A549 (cell line): Measurements from ENCODE around the gene NELFB. TPM values are rescaled to one million over a fixed set of nuclear protein-coding genes. Genes with fewer than 3 reads are reported as not detected.

Experiments
- ATAC-seq, 2 experiments: fragments of 200-7000 bp in 1 of 2; fragments of >200 bp in 1 of 2; cut with Nextera tagmentation in 1 of 2; cut with Tn5 transposase in 1 of 2; 3 replicates each; pipeline versions ENCODE4 v1.8.0 to v1.9.1; 2018 to 2020; ENCODE audit warnings: mild to moderate bottlenecking in 1 of 2, moderate library complexity in 1 of 2
- CTCF ChIA-PET: fragments of 300-600 bp; sonication (Branson Sonifier 250); formaldehyde crosslinking; extraction: SDS; loops from one replicate; lab custom pipeline; 2021; ENCODE audit warnings: antibody characterized with exemption, inconsistent platforms; lab: Yijun Ruan, JAX
- POLR2A ChIA-PET: fragments of 350-600 bp; formaldehyde crosslinking; extraction: SDS; loops from one replicate; lab custom pipeline; 2021; ENCODE audit warnings: antibody characterized with exemption, inconsistent platforms; lab: Yijun Ruan, JAX
- DNase-seq, 2 experiments: peaks; one replicate each; pipeline versions ENCODE4 v3.0.0 to v3.0.0-alpha.2; 2011 to 2016; ENCODE audit warnings: low read depth in 1 of 2, low spot score in 1 of 2
- FAIRE-seq: peaks from 2 replicates; lab custom pipeline; 2011; peaks lifted over from hg19 to GRCh38; lab: Jason Lieb, UNC
- H3K27ac ChIP-seq, 2 experiments: fragments of >200 bp; sonication (Bioruptor Twin); formaldehyde crosslinking; 3 replicates each; pipeline ENCODE4 v1.5.1; 2016 to 2017
- H3K4me1 ChIP-seq: fragments of >200 bp; sonication (Bioruptor Twin); formaldehyde crosslinking; 3 replicates; pipeline ENCODE4 v1.6.1; 2016
- H3K4me2 ChIP-seq: fragments of >200 bp; sonication (Bioruptor Twin); formaldehyde crosslinking; 3 replicates; pipeline ENCODE4 v1.6.1; 2016
- H3K4me3 ChIP-seq: fragments of >200 bp; sonication (Bioruptor Twin); formaldehyde crosslinking; 3 replicates; pipeline ENCODE4 v1.5.1; 2016
- H3K9me3 ChIP-seq: fragments of >200 bp; sonication (Bioruptor Twin); formaldehyde crosslinking; 3 replicates; pipeline ENCODE4 v1.6.1; 2016
- ATOH8 ChIP-seq: fragments of 250-450 bp; sonication (Bioruptor Pico); IDR thresholded peaks from 2 replicates; pipeline ENCODE4 v1.5.0; 2020; ENCODE audit warnings: low read depth, mild to moderate bottlenecking, moderate library complexity
- CBX2 ChIP-seq: fragments of 200-600 bp; sonication (generic); IDR thresholded peaks from 2 replicates; pipeline ENCODE4 v1.6.1; 2016; ENCODE audit warnings: low read depth, mild to moderate bottlenecking, borderline replicate concordance
- CBX8 ChIP-seq: fragments of 200-600 bp; sonication (generic); IDR thresholded peaks from 2 replicates; pipeline ENCODE4 v1.6.1; 2016
- CEBPB ChIP-seq, 2 experiments: fragments of >200 bp in 1 of 2; sonication (Bioruptor Twin) in 1 of 2; formaldehyde crosslinking in 1 of 2; IDR thresholded peaks; 2 replicates each; pipeline ENCODE4 v1.6.1; 2012 to 2016
- CHD2 ChIP-seq: fragments of 150-350 bp; IDR thresholded peaks from 2 replicates; pipeline ENCODE4 v1.6.1; 2014; ENCODE audit warnings: low read length; ENCODE audit not compliant: partially characterized antibody
- EHMT2 ChIP-seq: fragments of 200-600 bp; sonication (generic); IDR thresholded peaks from 2 replicates; pipeline ENCODE4 v1.6.1; 2016; ENCODE audit warnings: antibody characterized with exemption, low read depth, mild to moderate bottlenecking, moderate library complexity
- EP300 ChIP-seq, 2 experiments: fragments of >200 bp; sonication (Bioruptor Twin); formaldehyde crosslinking; IDR thresholded peaks; 2 replicates in 1 of 2; 3 replicates in 1 of 2; pipeline ENCODE4 v1.6.1; 2016 to 2017
- ESRRA ChIP-seq: fragments of 150-350 bp; IDR thresholded peaks from 2 replicates; pipeline ENCODE4 v1.6.1; 2014; ENCODE audit warnings: mild to moderate bottlenecking, low read length, borderline replicate concordance
- FOSL2 ChIP-seq, 2 experiments: fragments of 450-650 bp in 1 of 2; fragments of >200 bp in 1 of 2; sonication (Bioruptor Twin) in 1 of 2; formaldehyde crosslinking; IDR thresholded peaks; 2 replicates each; pipeline versions ENCODE4 v1.5.0 to v1.6.1; 2016 to 2020; ENCODE audit warnings: mild to moderate bottlenecking in 1 of 2, moderate library complexity in 1 of 2
- FOXS1 ChIP-seq: fragments of 250-450 bp; sonication (Bioruptor Pico); IDR thresholded peaks from 2 replicates; pipeline ENCODE4 v1.5.0; 2020; ENCODE audit warnings: mild to moderate bottlenecking, moderate library complexity
- GATA3 ChIP-seq: IDR thresholded peaks from 2 replicates; pipeline ENCODE4 v1.6.1; 2012; ENCODE audit warnings: borderline replicate concordance
- HDAC2 ChIP-seq: fragments of 200-600 bp; sonication (generic); IDR thresholded peaks from 2 replicates; pipeline ENCODE4 v1.6.1; 2016
- HEYL ChIP-seq: fragments of 250-450 bp; sonication (Bioruptor Pico); IDR thresholded peaks from 2 replicates; pipeline ENCODE4 v1.8.0; 2021; ENCODE audit warnings: mild to moderate bottlenecking, moderate library complexity
- HMGXB4 ChIP-seq: fragments of 250-450 bp; sonication (Bioruptor Pico); IDR thresholded peaks from 2 replicates; pipeline ENCODE4 v1.5.0; 2021; ENCODE audit warnings: mild to moderate bottlenecking, moderate library complexity, borderline replicate concordance
- HOXB5 ChIP-seq: fragments of 250-450 bp; sonication (Bioruptor Pico); IDR thresholded peaks from 2 replicates; pipeline ENCODE4 v1.5.0; 2020; ENCODE audit warnings: mild to moderate bottlenecking, moderate library complexity
- JUN ChIP-seq, 2 experiments: fragments of >200 bp; sonication (Bioruptor Twin); formaldehyde crosslinking; IDR thresholded peaks; 2 replicates in 1 of 2; 3 replicates in 1 of 2; pipeline ENCODE4 v1.6.1; 2016 to 2017
- JUNB ChIP-seq: fragments of >200 bp; sonication (Bioruptor Twin); formaldehyde crosslinking; IDR thresholded peaks from 2 replicates; pipeline ENCODE4 v1.6.1; 2016
- KDM1A ChIP-seq: fragments of 200-600 bp; sonication (generic); IDR thresholded peaks from 2 replicates; pipeline ENCODE4 v1.6.1; 2016; ENCODE audit warnings: low read depth, mild to moderate bottlenecking
- KDM5A ChIP-seq: fragments of 200-600 bp; sonication (generic); IDR thresholded peaks from 2 replicates; pipeline ENCODE4 v1.6.1; 2016; ENCODE audit warnings: antibody characterized with exemption, mild to moderate bottlenecking
- MAFK ChIP-seq: fragments of 450-650 bp; IDR thresholded peaks from 2 replicates; pipeline ENCODE4 v1.6.1; 2014; ENCODE audit not compliant: partially characterized antibody
- MAX ChIP-seq: IDR thresholded peaks from 2 replicates; pipeline ENCODE4 v1.6.1; 2012
- MYC ChIP-seq: IDR thresholded peaks from 2 replicates; pipeline ENCODE4 v1.6.1; 2012; ENCODE audit warnings: mild to moderate bottlenecking, inconsistent platforms, low read length, improper control_type of control experiment, borderline replicate concordance
- PHF8 ChIP-seq: fragments of 200-600 bp; sonication (generic); IDR thresholded peaks from 2 replicates; pipeline ENCODE4 v1.6.1; 2016; ENCODE audit warnings: low read depth, mild to moderate bottlenecking, antibody characterized with exemption, moderate library complexity, borderline replicate concordance
- RAD21 ChIP-seq, 2 experiments: fragments of >200 bp in 1 of 2; sonication (Bioruptor Twin) in 1 of 2; formaldehyde crosslinking in 1 of 2; IDR thresholded peaks in 1 of 2; conservative IDR thresholded peaks in 1 of 2; 2 replicates in 1 of 2; 3 replicates in 1 of 2; pipeline ENCODE4 v1.6.1; 2012 to 2018; ENCODE audit warnings: inconsistent platforms in 1 of 2
- RARB ChIP-seq: fragments of 250-450 bp; sonication (Bioruptor Pico); IDR thresholded peaks from 2 replicates; pipeline ENCODE4 v1.8.0; 2021; ENCODE audit warnings: mild to moderate bottlenecking, moderate library complexity
- RCOR1 ChIP-seq: fragments of 150-350 bp; IDR thresholded peaks from 2 replicates; pipeline ENCODE4 v1.6.1; 2014; ENCODE audit warnings: antibody characterized with exemption, low read length, low read depth
- RNF2 ChIP-seq: fragments of 200-600 bp; sonication (generic); IDR thresholded peaks from 2 replicates; pipeline ENCODE4 v1.6.1; 2016; ENCODE audit warnings: low read depth, mild to moderate bottlenecking, antibody characterized with exemption, moderate library complexity, borderline replicate concordance
- SMC3 ChIP-seq: fragments of >200 bp; sonication (Bioruptor Twin); formaldehyde crosslinking; IDR thresholded peaks from 3 replicates; pipeline ENCODE4 v1.6.1; 2018; ENCODE audit warnings: inconsistent platforms
- TFCP2L1 ChIP-seq: fragments of 250-450 bp; sonication (Bioruptor Pico); IDR thresholded peaks from 2 replicates; pipeline ENCODE4 v1.5.0; 2021; ENCODE audit warnings: mild to moderate bottlenecking
- ZSCAN20 ChIP-seq: fragments of 250-450 bp; sonication (Bioruptor Pico); IDR thresholded peaks from 2 replicates; pipeline ENCODE4 v1.8.0; 2022; ENCODE audit warnings: mild to moderate bottlenecking, moderate library complexity
- WGBS: methylation state at CpG from one replicate; pipeline ENCODE4 v1.1.6; 2017; ENCODE audit errors: missing lambda C conversion rate; 5-methylcytosine and 5-hydroxymethylcytosine counted together
- polyA plus RNA-seq, 4 experiments: library from polyadenylated mRNA; depleted of rRNA in 3 of 4; stranded (reverse); fragments of >200 nt; fragmentation: RNase III in 1 of 4; extraction: RNeasy Plus Mini Kit Qiagen cat#74134 plus additional on column Dnase treatment in 1 of 4; gene quantifications; 2 replicates in 3 of 4; 3 replicates in 1 of 4; pipeline ENCODE4 v1.2.3, GENCODE V29; 2011 to 2017
- TF ChIP-seq, protein P1 (sequence below): IDR thresholded peaks from 2 replicates; pipeline ENCODE4 v1.6.1; 2012; ENCODE audit warnings: low read depth, borderline replicate concordance
- TF ChIP-seq, protein P2 (sequence below): fragments of >200 bp; sonication (Bioruptor Twin); formaldehyde crosslinking; IDR thresholded peaks from 3 replicates; pipeline ENCODE4 v1.5.1; 2016
- TF ChIP-seq, protein P3 (sequence below): fragments of 200-600 bp; sonication (generic); IDR thresholded peaks from 2 replicates; pipeline ENCODE4 v1.6.1; 2016; ENCODE audit warnings: antibody characterized with exemption, mild to moderate bottlenecking, moderate library complexity

Gene NELFB
- polyA plus RNA-seq, 2 of the 4 experiments (the other 2 are of a cell fraction) = 31.8 to 45.3 TPM

GRCh38 chr9:137286975-137287383 is 31.9 kb downstream of the NELFB start:
- ChIA-PET POLR2A (interaction anchor here (0.6 to 1.2 kb wide), 2 partner anchors 15 to 151 kb away, joined by 3 read pairs; partner anchors contain the start of gene NRARP), CTCF (interaction anchor here (0.6 to 2.3 kb wide), 33 partner anchors 8 to 274 kb away, joined by 3 to 18 read pairs (median 4); partner anchors contain the start of genes EXD3, NRARP, STPG3 and TOR4A)
- peaks cover 7% of the 10 kb centered on the region; the same call in 1 of the 3 replicates for H3K4me1 ChIP-seq
- FAIRE-seq (no peak), DNase-seq (peak; percentile 88 to 94), ATAC-seq (peak; percentile 99 to 100)
- no peak overlapping the region for H3K27ac ChIP-seq
- H3K4me3 ChIP-seq = no peak overlapping the region
- no peaks in the 10 kb centered on the region for H3K9me3 ChIP-seq
- H3K4me2 ChIP-seq = no peak overlapping the region
- WGBS = 51% methylated on average over 14 of the region's 14 CpGs
- TF ChIP-seq HEYL (CRISPR knock-in tag) = no peak
- TF ChIP-seq JUN (IDR thresholded peaks at IDR 0.05) = no peak
- TF ChIP-seq, protein P1, sequence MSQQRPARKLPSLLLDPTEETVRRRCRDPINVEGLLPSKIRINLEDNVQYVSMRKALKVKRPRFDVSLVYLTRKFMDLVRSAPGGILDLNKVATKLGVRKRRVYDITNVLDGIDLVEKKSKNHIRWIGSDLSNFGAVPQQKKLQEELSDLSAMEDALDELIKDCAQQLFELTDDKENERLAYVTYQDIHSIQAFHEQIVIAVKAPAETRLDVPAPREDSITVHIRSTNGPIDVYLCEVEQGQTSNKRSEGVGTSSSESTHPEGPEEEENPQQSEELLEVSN = peak; percentile 70; the same call in 1 of the 2 replicates
- no peak for TF ChIP-seq JUNB
- no peak for TF ChIP-seq CHD2
- no peak for TF ChIP-seq RARB (CRISPR knock-in tag)
- TF ChIP-seq FOSL2 (IDR thresholded peaks at IDR 0.05) = no peak
- no peak for TF ChIP-seq FOSL2 (CRISPR knock-in tag; IDR thresholded peaks at IDR 0.05)
- TF ChIP-seq CBX8 = no peak
- no peak for TF ChIP-seq TFCP2L1
- TF ChIP-seq RCOR1 = no peak
- peak; percentile 89 for TF ChIP-seq MAX
- TF ChIP-seq ESRRA = no peak
- TF ChIP-seq SMC3 = peak; percentile 29; the same call in 2 of the 3 replicates
- no peak for TF ChIP-seq EP300 (IDR thresholded peaks at IDR 0.05)
- peak; percentile 59 to 86 for TF ChIP-seq RAD21 (conservative IDR thresholded peaks at IDR 0.05 in 1 of 2, IDR thresholded peaks at IDR 0.05 in 1 of 2)
- no peak for TF ChIP-seq PHF8
- TF ChIP-seq, protein P2, sequence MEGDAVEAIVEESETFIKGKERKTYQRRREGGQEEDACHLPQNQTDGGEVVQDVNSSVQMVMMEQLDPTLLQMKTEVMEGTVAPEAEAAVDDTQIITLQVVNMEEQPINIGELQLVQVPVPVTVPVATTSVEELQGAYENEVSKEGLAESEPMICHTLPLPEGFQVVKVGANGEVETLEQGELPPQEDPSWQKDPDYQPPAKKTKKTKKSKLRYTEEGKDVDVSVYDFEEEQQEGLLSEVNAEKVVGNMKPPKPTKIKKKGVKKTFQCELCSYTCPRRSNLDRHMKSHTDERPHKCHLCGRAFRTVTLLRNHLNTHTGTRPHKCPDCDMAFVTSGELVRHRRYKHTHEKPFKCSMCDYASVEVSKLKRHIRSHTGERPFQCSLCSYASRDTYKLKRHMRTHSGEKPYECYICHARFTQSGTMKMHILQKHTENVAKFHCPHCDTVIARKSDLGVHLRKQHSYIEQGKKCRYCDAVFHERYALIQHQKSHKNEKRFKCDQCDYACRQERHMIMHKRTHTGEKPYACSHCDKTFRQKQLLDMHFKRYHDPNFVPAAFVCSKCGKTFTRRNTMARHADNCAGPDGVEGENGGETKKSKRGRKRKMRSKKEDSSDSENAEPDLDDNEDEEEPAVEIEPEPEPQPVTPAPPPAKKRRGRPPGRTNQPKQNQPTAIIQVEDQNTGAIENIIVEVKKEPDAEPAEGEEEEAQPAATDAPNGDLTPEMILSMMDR = peak; percentile 54
- TF ChIP-seq ATOH8 (CRISPR knock-in tag) = no peak
- TF ChIP-seq ZSCAN20 = no peak
- peak; percentile 50 for TF ChIP-seq MAFK
- TF ChIP-seq RNF2 = no peak
- TF ChIP-seq HDAC2 = no peak
- no peak for TF ChIP-seq CEBPB (IDR thresholded peaks at IDR 0.05)
- no peak for TF ChIP-seq EHMT2
- TF ChIP-seq, protein P3, sequence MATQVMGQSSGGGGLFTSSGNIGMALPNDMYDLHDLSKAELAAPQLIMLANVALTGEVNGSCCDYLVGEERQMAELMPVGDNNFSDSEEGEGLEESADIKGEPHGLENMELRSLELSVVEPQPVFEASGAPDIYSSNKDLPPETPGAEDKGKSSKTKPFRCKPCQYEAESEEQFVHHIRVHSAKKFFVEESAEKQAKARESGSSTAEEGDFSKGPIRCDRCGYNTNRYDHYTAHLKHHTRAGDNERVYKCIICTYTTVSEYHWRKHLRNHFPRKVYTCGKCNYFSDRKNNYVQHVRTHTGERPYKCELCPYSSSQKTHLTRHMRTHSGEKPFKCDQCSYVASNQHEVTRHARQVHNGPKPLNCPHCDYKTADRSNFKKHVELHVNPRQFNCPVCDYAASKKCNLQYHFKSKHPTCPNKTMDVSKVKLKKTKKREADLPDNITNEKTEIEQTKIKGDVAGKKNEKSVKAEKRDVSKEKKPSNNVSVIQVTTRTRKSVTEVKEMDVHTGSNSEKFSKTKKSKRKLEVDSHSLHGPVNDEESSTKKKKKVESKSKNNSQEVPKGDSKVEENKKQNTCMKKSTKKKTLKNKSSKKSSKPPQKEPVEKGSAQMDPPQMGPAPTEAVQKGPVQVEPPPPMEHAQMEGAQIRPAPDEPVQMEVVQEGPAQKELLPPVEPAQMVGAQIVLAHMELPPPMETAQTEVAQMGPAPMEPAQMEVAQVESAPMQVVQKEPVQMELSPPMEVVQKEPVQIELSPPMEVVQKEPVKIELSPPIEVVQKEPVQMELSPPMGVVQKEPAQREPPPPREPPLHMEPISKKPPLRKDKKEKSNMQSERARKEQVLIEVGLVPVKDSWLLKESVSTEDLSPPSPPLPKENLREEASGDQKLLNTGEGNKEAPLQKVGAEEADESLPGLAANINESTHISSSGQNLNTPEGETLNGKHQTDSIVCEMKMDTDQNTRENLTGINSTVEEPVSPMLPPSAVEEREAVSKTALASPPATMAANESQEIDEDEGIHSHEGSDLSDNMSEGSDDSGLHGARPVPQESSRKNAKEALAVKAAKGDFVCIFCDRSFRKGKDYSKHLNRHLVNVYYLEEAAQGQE = no peak
- TF ChIP-seq CBX2 = no peak
- no peak for TF ChIP-seq HMGXB4 (CRISPR knock-in tag)
- peak; percentile 23; the same call in 1 of the 2 replicates for TF ChIP-seq MYC
- no peak for TF ChIP-seq GATA3
- no peak for TF ChIP-seq HOXB5 (CRISPR knock-in tag)
- no peak for TF ChIP-seq FOXS1 (CRISPR knock-in tag)
- no peak for TF ChIP-seq KDM1A
- TF ChIP-seq KDM5A = no peak
